Hepatic stellate cell (primary cell): ENCODE results near the gene SNX8.

Experiments used
- DNase-seq: peaks from one replicate; pipeline ENCODE4 v3.0.0; 2011; ENCODE audit warnings: low spot score

SNX8 gene

DNA sequence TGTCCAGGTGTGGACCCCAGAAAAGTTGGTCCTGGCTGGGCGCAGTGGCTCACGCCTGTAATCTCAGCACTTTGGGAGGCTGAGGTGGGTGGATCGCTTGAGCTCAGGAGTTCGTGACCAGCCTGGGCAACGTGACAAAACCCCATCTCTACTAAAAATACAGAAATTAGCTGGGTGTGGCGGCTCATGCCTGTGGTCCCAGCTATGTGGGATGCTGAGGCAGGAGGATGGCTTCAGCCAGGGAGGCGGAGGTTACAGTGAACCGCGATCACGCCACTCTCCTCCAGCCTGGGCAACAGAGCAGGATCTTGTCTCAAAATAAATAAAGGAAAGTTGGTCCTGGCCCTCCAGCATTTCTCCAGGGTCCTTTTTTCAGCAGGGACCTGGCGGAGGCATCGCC is 70.8 kb downstream of the SNX8 start:
- no peak for DNase-seq

- peak; percentile 51 for DNase-seq
Measured at GRCh38 chr7:2242541-2243429, 71.5 kb downstream of the SNX8 start.

DNA sequence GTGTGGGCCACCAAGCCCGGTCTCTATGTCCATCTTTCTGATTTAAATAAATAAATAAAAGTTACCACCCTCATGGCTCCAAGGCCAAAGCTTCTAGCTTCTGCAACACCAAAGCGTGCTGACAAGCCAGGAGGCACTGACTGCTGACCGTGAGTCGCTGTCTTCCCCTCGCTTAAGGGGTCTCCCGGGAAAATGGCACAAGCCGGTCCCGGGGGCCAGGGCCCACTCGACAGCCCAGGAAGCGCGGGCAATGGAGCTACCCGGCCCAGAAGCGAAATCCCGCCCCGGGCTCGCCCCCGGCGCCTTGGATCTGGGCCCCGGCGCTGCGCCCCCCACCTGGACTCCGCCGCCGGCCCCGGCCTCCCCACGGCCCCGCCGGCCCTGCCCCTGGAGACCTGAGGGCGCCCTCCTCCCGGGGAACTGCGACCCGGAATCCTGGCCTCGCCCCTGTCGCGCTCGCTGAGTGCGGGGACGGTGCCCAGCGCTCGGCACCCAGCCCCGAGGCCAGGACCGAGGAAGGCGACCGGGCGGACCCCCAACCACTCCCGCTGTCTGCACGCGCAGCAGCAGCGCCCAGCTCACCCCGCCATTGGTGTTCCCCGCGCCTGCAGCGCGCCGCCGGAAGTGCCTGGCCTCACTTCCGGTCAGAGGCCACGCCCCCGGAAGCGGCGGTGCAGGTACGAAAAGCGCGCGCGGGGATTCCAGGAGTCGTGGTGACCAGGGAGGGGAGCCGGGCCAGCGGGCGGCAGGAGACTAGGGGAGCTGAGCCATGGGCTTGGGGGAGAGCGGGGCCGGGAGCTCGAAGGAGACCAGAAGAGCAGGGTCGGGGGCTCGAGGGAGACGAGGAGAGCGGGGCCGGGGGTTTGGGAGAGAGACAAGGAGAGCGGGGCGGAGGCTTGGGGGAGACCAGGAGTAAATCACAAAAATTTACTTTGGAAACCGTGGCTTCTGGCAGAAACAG is 72.4 kb downstream of the SNX8 start, which contains the start of the genes MRM2 and NUDT1:
Gene MRM2 (minus strand): TSS at position 626 of the 961 bp plus-strand sequence. CDS start 36 bp downstream, at position 590.
Gene NUDT1 (plus strand): TSS at position 647 of the 961 bp plus-strand sequence. CDS start 2,349 bp downstream, outside the sequence.
- DNase-seq: peak; percentile 88

DNA sequence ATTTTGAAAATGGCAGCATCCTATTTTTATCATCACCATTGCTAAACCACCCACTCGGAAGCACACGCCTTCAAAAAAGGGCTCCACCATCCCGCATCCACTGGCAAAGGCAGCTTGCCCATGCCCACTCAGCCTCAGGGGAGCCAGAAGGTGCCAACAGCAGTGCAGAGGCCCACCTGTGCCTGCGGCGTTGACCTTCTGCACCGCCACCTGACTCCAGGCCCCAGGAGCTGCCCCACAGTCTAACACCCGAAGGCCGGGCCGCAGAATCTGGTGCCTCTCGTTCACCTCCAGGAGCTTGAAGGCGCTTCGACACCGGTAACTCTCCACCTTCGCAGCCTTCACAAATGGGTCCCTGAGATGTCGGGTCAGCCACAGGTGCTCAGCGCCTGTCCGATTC is 75.0 kb downstream of the SNX8 start:
- DNase-seq: no peak

- DNase-seq: no peak
Measured at GRCh38 chr7:2237109-2237602, 77.1 kb downstream of the SNX8 start.

DNA sequence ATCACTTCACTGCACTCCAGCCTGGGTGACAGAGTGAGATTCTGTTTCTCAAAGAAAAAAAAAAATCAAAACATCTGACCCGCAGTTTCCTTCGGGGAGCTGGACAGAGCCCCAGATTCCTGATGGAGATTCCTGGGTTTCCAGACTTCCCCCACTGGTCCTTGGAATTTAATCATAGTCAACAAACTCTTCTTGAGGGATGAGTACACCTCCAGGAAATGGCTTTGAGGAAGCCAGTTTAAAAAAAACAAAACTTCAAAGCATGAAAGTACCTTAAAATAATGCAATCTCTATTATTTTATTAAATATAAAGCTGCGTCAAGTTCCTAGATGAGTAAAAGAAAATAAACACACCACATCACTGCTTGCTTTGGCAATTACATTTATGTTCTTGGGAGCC is 80.3 kb downstream of the SNX8 start:
- DNase-seq: no peak

DNA sequence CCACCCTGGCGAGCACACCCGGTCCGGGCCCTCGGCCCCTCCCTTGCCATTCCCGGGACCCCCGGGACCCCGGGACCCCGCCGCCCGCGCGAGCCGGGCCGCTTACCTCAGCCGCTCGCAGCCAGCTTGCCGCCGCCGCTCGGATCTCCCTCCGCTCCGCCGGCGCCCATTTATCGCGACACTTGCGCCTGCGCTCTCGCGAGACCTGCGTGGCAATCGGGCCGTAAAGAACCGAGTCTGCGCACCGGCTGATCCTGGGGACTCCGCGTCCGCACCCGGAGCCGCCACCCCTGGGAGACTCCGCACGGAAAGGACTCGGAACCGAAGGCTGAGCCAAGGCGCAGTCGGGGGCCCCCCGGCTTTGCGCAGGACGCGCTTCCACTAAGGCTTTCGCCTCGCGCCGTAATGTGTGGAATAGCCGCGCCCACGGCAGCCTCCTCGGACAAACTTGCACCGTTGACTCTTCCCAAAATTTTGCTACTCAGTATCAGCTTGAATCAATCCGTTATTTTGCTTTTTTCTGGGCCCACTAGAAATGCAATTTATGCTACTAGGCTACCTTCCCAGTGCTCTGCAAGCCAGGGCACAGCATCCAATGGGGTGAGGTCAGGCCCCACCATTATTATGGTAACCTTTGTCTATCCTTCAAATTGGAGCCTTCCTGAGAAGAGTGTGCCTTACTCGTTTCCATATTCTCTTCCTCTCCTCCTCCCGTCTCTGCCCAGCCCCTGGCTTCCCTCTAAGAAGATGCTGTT is 81.3 kb downstream of the SNX8 start, which contains the start of gene MAD1L1:
Gene MAD1L1 (minus strand): TSS at position 180 of the 755 bp plus-strand sequence. CDS start 2,812 bp downstream, outside the sequence.
- DNase-seq: peak; percentile 96

DNA sequence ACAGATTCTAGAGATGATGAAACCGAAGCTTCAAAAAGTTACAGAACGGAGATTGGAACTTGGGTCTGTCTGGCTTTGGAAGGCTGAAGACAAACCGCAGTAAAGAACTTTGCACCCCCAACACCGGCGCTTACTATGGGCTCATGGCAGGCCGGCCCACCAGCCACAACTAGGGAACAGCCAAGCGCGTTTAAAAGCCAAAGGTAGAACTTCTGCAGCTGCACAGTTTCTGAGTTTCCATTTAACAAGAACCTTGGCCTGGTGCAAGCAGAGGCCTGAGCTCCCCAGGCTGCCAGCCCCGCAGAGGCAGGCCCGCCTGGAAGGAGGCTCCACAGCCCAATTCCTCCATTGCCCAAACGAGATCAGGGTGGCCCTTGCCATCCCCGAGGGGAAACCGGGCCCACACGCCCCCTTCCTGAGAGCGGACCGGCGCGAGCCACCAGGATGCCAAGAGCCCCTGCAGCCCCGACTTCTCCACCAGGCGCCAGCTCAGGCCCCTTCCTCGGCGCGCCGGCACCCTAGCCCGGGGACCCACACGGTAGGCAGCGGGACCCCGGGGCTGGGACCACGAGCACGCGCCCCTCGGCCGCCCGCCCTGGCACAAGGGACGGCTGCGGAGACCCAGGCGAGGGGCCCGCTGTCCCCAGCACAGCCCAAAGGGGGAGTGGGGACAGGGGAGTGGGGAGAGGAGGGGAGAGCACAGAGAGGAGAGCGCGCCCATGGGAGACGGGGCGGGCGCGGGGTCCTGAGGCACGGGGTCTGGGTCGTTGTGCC is 82.1 kb downstream of the SNX8 start:
- peak; percentile 51 for DNase-seq

DNA sequence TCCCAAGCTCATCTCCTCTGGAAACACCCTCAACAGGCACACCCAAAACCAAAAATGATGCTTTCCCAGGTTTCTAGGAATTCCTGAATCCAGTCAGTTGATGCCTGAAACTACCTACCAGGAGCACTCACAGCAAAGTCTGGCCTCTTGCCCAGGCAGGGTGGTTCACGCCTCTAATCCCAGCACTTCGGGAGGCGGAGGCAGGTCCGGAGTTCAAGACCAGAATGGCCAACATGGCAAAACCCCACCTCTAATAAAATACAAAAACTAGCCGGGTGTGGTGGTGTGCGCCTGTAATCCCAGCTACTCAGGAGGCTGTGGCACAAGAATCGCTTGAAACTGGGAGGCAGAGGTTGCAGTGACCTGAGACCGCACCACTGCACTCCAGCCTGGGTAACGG is 83.4 kb downstream of the SNX8 start:
- DNase-seq: no peak

DNA sequence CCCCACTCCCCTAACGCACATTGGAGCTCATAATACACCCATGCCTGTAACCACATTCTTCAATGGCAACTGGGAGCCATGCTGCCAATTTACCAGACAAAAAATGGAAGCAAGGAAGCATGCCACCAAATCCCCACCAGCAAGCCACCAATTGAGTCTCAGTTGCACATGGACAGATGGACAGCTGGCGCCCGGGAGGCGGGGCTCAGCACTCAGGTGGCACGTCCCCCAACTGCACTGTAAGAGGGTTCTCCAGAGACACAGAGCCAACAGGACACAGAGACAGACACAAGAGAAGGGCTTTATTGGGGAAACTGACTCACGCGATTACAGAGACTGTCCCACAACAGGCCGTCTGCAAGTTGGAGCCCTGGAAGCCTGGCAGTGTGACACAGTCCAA is 84.0 kb downstream of the SNX8 start:
- DNase-seq: no peak

DNA sequence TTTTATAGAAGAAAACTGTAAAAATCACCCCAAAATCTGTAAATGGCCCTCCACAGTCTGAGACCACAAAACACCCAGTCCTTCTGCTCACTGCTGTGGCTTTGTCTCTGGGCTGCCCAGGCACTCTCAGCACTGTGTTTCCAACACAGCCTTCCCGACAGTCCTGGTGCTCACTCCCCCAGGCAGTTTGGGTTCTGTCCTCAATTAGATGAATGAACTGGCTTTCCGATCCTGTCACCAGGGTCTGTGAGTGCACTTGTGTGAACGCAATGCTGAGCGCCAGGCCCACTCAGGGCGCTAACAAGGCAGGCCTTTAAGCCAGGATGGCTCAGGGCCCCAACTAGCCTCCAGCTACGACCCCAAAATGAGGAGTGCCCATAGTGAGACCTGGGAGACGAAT is 84.8 kb downstream of the SNX8 start:
- DNase-seq: no peak

DNA sequence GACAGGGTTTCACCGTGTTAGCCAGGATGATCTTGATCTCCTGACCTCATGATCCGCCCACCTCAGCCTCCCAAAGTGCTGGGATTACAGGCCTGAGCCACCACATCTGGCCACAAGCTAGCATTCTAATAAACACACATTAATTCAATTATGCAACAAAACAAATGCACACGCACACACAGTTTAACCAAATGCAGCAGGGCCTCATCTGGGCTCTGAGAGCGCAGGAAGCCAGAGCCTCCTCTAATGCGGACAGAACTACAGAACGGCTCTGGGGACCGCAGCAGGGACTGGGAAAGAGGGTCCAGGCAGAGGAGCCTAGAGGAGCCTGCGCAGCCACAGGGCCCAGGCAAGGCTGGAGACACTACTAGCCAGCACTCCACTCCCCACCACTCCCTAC is 85.3 kb downstream of the SNX8 start:
- DNase-seq: no peak

DNA sequence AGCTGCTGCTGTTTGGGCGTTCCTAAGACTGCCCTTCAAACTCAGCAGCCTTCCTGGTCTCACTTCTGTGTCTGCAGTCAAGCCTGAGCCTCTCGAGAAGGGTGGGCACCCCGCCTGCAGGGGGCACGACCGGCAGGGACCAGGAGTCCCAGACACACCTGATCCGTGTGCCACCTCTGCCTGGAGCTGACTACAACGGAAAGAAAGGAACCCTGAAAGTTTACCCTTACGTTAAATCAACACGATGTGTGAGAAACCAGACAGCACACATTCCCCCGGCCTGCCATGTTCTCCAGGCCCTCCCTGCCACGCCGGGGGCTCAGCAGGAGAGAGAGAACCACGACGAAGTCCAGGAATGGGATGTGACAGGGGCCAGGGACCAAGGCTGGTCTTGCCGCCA is 86.5 kb downstream of the SNX8 start:
- DNase-seq: no peak

DNA sequence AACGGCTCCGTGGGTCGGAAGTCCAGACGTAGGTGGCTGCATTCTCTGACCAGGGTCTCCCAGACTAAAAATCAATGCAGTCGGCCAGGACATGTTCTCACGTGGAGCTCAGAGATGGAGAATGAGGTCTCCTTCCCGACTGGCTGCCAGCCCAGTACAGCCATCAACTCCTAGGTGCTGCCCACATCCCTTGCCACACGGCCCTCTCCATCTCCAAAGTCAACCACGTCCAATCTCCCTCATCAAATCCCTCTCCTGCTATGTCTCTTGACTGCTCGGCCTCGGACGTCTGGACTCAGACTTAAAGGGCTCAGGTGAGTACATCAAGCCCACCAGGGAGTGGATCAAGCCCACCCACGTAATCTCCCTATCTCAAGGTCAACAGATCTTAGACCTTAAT is 88.4 kb downstream of the SNX8 start:
- no peak for DNase-seq

DNA sequence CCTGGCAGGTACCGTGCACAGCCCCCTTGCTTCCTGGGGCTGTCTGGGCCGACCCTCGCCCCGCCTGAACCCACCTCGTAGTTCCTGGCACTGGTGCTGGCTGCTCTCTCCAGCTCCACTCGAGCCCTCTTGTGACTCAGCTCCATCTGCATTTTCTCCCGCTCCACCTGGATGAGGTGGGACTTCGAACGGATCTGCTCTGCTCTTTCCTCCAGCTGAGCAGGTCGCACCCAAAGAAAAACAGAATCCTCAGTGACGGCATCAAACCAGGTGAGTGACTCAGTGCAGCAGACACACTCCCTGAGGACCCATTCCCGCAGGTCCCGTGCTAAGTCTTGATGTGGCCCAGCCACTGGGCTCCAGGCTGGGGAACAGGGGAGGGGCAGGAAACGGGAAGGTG is 88.9 kb downstream of the SNX8 start:
- DNase-seq: no peak

DNA sequence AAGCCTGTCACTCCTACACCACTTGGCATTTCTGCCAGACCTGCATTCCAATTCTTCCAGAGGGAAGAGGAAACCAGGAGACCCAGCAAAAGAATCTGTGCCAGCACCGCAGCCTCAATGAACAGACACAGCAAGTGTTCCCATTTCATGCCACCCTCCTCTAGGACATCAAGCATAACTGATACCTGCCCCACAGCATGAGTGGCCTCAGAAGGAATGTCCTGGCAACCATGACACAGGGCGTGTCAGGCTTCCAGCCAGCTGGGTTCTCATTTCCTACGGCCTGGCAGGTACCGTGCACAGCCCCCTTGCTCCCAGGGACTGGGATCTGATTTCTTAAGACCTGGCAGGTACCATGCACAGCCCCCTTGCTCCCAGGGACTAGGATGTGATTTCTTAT is 89.3 kb downstream of the SNX8 start:
- no peak for DNase-seq

GRCh38 chr7:2224491-2224928 is 89.7 kb downstream of the SNX8 start:
- DNase-seq: no peak

GRCh38 chr7:2223321-2223720 is 90.9 kb downstream of the SNX8 start:
- DNase-seq: no peak

GRCh38 chr7:2222516-2222915 is 91.7 kb downstream of the SNX8 start:
- no peak for DNase-seq

DNA sequence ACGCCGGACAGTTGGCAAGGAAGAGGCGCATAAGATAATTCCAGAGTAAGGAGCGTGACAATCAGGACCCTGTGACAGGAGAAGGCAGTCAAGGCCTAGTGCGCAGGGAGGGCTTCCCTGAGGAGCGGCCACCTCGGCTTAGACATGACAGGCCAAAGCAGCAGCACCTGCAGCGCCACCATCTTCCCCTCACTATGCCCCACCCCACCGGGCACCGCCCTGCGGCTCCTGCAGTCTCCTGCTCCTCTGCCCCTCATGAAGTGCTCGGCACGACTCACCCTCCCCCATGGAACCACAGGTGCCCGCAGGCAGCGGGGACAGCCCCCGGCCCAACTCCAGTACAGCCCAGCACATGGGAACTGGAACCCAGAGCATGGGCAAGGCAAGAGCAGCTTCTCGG is 93.3 kb downstream of the SNX8 start:
- DNase-seq: no peak

GRCh38 chr7:2220506-2220905 is 93.7 kb downstream of the SNX8 start:
- no peak for DNase-seq
